Inferior parietal cortex (tissue), 1 donor: ENCODE data around the gene LGALS3BP.

Experiments used
- DNase-seq: peaks from one replicate; pipeline ENCODE4 v3.0.0-alpha.2; 2016; ENCODE audit errors: extremely low spot score

The LGALS3BP gene

GRCh38 chr17:79014158-79014758, 34.5 kb upstream of the LGALS3BP start:
- DNase-seq, result no peak

- DNase-seq, result no peak
Observed at GRCh38 chr17:79012563-79013134, 32.9 kb upstream of the LGALS3BP start.

DNA sequence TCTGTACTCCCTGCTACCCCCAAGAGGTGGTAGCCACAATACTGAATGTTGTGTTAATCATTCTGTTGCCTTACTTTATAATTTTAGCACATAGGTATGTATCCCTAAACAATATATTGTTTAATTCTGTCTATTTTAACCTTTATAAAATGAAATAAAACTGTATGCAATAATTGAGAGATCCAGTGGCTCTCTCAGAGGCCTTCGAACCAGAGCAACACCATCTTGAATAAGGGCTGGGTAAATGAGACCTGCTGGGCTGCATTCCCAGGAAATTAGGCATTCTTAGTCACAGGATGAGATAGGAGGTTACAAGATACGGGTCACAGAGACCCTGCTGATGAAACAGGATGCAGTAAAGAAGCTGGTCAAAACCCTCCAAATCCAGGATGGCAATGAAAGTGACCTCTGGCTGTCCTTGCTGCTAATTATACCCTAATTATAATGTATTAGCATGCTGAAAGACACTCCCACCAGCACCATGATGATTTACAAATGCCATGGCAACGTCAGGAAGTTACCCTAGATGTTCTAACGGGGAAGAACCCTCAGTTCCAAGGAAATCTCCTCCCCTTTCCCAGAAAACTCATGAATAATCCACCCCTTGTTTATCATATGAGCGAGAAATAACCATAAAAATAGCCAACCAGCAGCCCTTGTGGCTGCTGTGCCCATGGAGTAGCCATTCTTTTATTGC, 31.9 kb upstream of the LGALS3BP start:
- no peak for DNase-seq

GRCh38 chr17:79010304-79010646, 30.6 kb upstream of the LGALS3BP start:
- no peak for DNase-seq

GRCh38 chr17:79009397-79010303, 29.9 kb upstream of the LGALS3BP start, which contains the start of gene CANT1:
CANT1 (minus strand) TSS chr17:79009764; CDS start chr17:78997622, 12,142 bp downstream.
- DNase-seq, result peak; percentile 89

GRCh38 chr17:79008666-79009387, 29.1 kb upstream of the LGALS3BP start:
- DNase-seq, result no peak

- DNase-seq, result no peak
Observed at GRCh38 chr17:79007504-79008381, 28.0 kb upstream of the LGALS3BP start.

- DNase-seq, result no peak
Observed at GRCh38 chr17:79006794-79007503, 27.2 kb upstream of the LGALS3BP start.

DNA sequence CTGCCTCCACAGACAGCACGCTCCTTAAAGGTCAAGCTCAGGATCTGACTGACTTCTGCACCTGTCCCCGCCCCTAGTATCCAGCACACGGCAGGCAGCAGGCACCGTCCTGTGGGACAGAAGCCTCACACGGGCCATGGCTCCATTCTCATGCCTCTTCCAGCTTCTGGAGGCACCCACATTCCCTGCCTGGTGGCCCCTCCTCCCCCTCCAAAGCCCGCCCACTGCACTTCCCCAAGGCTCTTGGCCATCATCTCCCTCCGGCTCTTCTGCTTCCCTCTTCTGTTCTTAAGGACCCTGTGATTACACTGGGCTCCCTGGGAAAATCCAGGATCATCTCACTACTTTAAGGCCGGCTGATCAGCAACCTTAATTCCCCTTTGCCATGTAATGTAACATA, 26.3 kb upstream of the LGALS3BP start:
- DNase-seq, result no peak

DNA sequence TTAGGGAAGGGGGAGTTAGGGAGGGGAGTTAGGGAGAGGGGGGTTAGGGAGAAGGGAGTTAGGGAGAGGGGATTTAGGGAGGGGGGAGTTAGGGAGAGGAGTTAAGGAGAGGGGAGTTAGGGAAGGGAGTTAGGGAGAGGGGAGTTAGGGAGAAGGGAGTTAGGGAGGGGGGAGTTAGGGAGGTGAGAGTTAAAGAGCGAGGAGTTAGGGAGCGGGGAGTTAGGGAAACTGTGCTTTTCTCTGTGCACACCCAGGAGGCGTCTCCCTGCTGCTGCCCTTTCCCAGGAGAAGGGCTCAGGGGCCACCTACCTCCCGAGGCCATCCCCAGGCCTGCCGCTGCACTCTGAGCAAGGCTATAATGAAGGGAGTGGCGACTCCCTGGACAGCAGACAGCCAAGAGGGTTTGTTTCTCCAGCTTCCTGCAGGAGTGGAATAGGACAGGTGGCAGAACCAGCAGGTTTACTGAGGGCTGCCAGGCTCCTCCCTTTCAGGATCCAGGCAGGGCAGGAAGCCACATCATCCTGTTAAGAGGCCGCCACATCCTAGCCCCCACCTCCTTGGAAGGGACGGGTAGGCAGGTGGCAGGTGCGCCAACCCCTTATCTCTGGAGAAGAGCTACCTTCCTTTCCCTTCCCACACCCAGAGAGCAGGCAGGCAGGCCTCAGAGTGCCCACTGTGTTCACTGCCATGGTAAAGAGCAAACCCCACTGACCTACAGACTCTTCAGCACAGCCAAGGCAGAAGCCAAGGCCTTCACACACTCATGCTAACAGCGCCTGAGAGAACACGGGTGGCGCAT, 25.5 kb upstream of the LGALS3BP start:
- no peak for DNase-seq

DNA sequence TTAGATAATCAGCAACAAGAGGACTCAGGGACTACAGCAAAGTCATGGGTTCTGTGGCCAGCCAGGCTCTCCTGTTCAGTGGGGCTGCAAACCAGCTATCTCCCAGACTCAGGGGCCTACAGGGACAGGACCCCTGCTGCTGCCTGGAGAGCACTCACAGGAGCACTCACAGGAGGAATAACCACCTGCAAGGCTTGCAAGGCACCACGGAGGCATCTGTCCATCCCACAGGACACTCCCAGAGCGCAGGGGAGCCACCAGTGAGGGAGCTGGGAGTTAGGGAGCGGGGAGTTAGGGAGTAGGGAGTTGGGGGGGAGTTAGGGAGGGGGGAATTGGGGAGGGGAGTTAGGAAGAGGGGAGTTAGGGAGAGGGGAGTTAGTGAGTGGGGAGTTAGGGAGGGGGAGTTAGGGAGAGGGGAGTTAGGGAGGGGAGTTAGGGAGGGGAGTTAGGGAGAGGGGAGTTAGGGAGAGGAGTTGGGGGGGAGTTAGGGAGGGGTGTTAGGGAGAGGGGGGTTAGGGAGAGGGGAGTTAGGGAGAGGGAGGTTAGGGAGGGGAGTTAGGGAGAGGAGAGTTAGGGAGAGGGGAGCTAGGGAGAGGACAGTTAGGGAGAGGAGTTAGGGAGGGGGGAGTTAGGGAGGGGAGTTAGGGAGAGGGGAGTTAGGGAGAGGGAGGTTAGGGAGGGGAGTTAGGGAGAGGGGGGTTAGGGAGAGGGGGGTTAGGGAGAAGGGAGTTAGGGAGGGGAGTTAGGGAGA, 24.1 kb upstream of the LGALS3BP start:
- DNase-seq, result no peak

DNA sequence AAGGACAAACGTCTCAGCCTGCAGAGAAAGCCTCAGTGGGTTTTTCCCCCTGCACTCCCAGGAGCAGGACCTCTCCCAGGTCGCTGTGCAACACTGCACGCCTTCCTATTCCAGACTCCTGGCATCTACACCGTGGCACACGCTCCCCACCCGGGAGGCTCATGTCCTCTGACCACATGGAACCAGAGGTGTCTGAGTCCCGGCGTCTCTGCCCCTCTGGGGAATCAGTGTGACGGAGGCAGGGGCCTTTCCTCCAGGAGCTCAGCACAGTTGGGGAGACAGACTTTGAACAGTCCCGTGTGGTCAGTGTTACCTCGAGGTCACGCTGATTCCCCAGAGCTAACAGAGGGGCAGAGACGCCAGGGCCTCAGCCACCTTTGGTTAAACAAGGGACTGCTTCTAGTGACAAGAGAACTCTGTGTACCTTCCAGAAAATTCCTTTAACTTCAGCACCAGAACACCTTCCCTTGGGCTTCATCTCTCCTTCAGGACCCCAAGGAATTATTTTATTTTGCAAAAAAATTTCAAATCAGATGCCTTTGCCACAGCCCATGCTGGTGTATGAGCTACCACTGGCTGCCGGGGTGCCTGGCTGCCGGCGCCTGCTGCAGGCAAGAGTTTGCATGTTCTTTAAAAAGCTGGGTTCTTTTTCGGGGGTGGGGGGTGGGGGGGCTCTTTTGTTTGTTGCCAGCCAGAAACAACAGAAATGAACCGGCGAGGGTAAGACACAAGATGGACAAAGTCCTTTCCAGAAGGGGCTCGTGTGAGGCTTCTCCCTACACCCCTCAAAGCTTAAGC, 23.3 kb upstream of the LGALS3BP start:
- DNase-seq, result no peak

DNA sequence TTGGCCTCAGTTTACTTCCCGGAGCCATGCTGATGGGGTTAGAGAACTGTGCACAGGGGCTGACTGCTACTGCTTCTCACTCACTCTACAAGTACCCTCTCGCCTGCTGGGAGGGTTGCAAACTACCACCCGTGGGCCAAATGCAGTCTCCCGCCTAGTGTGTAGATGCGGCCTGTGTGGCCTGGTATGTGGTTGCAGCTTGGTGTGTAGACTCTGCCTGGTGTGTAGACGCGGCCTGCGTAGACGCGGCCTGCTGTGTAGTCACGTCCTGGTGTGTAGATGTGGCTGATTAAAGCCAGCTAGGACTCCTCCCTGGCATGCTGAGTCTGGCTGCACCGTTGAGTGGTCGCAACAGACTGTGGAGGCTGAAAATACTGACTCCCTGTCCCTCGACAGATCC, 22.6 kb upstream of the LGALS3BP start:
- DNase-seq, result no peak

DNA sequence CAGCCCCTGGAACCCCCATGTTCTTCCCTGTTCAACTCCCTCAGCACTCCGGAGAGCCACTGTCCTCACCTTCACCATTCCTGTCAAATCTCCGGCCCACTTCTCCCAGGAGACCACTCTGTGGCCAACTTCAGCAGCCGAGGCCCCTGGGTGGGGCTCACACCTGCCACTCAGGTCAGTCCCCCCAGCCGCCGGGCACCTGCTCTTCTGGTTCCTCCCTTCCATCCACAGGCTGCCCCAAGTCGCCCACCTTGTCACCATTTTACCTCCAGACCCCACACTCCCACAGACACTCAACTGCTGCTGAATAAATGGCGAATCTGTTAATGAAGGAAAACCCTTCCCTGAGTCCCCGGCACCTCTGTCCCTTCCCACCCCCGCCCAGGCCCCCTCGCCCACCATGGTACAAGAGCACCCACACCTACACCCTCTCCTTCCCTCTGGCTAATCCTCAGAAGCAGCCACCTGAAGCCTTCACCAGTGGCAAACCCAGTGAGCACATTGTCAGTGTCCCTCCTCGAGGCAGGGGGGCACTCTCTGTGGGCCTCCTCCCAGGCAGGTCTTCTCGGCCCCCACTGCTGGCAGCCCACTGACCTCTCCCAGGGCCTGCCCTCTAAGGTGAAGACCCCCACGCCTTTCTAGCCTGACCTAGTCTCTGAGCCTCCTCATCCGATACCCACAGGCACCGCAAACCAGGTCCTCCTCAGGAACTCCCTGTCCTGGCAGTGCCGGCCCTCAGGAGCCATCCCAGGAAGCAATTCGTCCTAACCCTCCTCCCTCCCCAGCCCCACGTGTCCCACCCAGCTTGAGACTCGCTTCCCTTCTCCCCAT, 21.7 kb upstream of the LGALS3BP start:
- DNase-seq, result no peak

GRCh38 chr17:79000396-79001189, 20.9 kb upstream of the LGALS3BP start:
- DNase-seq, result no peak

- DNase-seq, result no peak
Observed at GRCh38 chr17:78999947-79000395, 20.2 kb upstream of the LGALS3BP start.
